ENCODE results near the gene CXCR2.

The CXCR2 gene

DNA sequence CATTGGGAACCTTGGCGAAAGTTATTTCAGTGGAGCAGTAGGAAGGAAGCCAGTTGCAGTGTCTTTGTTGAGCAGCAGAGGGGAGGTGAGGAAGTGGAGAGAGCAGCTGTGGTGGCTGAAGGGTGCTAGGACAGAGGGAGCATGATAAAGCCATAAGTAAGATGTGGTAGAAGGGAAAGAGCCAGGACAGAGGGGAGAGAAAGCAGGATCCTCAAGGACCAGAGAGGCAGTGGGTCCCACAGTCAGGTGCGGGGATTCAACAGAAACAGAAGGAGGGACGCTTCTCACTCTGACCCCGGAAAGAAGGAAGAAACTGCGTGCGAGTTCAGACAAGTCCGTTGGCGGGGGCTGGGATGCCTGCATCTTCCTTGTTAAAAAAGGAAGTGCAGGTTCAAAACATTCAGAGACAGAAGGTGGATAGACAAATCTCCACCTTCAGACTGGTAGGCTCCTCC lies at the start of gene CXCR2:
Gene CXCR2 (plus strand): TSS at position 403 of the 455 bp plus-strand sequence. CDS start 8,774 bp downstream, outside the sequence.
- intact Hi-C loops (cut with micrococcal nuclease), result no loop called here
- peaks cover 24% of the 10 kb centered on the region for H3K9me3 Mint-ChIP-seq
- peaks cover 5% of the 10 kb centered on the region for H3K36me3 Mint-ChIP-seq (ENCODE audit: low read depth)
- H3K4me3 Mint-ChIP-seq, result peak within 1 kb of the TSS; percentile 58
- peak within 1 kb of the TSS; percentile 71 for H3K27ac Mint-ChIP-seq
- H3K27me3 Mint-ChIP-seq, result no peaks in the 10 kb centered on the region
- peaks cover 62% of the 10 kb centered on the region for H3K4me1 Mint-ChIP-seq (ENCODE audit: low read depth)

DNA sequence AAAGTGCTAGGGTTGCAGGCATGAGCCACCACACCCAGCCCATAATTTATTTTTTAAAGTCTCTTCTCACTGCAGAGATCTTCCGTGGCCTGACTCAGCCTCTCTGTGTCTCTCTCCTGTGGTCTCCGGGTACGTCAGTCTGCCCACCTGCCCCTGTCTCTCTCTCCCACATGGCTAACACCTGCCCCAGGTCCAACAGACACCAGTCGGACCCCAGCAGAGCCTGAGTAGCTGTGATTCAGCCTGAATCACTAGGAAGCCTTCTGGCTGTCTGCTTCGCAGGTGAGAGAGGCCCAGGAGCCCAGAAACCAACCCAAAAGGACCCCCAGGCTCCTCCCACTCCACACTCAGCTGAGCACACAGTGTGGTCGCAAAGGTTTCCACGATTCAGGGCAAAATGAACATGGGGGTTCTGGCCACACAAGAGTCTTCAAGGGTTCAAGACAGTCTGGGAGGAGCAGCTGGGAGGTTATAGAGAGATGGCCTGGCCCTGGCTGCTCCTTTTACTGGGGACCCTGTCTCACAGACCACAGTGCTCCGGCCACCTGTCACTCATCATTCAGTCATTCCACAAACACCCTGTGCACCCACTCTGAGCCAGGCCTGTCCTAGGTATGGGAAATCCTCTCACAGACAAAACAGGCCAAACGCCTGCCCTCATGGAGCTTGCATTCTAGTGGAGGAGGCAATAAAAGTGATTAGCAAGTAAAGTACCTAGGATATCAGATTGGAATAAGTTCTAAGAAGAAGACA lies 48.2 kb upstream of the CXCR2 start:
- H3K27ac Mint-ChIP-seq, result peak overlapping the region; percentile 85
- intact Hi-C loops (cut with micrococcal nuclease), result no loop called here
- H3K4me1 Mint-ChIP-seq (ENCODE audit: low read depth), result peaks cover 98% of the 10 kb centered on the region
- peaks cover 84% of the 10 kb centered on the region for H3K36me3 Mint-ChIP-seq (ENCODE audit: low read depth)
- H3K9me3 Mint-ChIP-seq, result no peaks in the 10 kb centered on the region
- no peak overlapping the region for H3K4me3 Mint-ChIP-seq
- H3K27me3 Mint-ChIP-seq, result no peaks in the 10 kb centered on the region

DNA sequence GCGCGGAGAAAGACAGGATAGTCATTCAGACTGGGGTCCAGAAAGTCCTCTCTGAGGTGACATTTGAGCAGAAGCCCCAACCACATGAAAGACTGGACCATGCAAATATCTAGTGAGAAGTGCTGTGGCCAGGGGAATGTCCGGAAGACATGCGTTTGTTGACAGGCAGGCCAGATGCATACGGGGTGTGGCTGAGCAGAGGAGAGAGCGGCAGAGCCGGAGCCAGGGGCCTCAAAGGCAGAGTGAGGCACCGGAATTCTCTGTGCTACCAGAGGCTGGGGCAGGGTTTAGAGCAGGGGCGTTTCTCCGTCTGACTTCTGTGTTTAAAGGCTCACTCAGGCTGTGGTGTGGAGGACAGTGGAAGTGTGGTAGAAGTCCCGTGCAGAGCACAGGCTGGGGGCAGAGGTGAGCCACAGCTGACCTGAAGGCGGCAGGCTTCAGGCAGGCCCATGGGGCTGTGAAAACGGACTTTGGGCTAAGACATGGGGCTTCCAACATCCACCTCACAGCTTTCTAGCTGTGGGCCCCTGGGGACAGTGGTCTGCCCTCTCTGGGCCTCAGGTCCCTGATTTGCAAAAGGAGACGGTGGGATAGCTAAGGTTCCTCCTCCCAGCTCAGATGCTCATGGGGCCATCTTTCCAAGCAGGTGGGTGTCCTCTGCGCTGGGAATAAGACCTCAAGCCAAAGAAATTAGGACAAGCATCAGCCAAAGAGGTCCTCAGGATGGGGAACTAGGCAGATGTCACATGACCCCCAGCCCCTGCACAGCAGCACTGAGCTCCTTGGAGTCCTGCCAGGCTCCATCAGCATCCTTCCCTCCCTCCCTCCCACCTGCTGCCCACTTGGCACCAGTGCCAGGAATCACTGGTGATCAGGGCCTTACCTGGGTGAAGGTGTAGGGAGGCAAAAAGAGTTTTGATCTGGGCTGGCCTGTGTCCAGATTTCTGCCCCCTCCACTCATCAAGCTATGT lies 45.6 kb upstream of the CXCR2 start:
- H3K36me3 Mint-ChIP-seq (ENCODE audit: low read depth), result peaks cover 72% of the 10 kb centered on the region
- H3K4me3 Mint-ChIP-seq, result peak overlapping the region; percentile 39
- intact Hi-C loops (cut with micrococcal nuclease), result loop anchor here (10.0 kb wide), 1 partner anchor 85 kb away; the partner anchor contains the start of gene CXCR1
- H3K4me1 Mint-ChIP-seq (ENCODE audit: low read depth), result peaks cover 86% of the 10 kb centered on the region
- no peaks in the 10 kb centered on the region for H3K9me3 Mint-ChIP-seq
- peak overlapping the region; percentile 85 for H3K27ac Mint-ChIP-seq
- H3K27me3 Mint-ChIP-seq, result no peaks in the 10 kb centered on the region

GRCh38 chr2:218081063-218081462 lies 44.8 kb upstream of the CXCR2 start:
- H3K4me1 Mint-ChIP-seq (ENCODE audit: low read depth), result peaks cover 86% of the 10 kb centered on the region
- intact Hi-C loops (cut with micrococcal nuclease), result loop anchor here (10.0 kb wide), 1 partner anchor 84 kb away; the partner anchor contains the start of gene CXCR1
- H3K36me3 Mint-ChIP-seq (ENCODE audit: low read depth), result peaks cover 66% of the 10 kb centered on the region
- no peaks in the 10 kb centered on the region for H3K27me3 Mint-ChIP-seq
- H3K4me3 Mint-ChIP-seq, result peak overlapping the region; percentile 37
- peaks cover under 1% of the 10 kb centered on the region for H3K9me3 Mint-ChIP-seq
- H3K27ac Mint-ChIP-seq, result peak overlapping the region; percentile 85

DNA sequence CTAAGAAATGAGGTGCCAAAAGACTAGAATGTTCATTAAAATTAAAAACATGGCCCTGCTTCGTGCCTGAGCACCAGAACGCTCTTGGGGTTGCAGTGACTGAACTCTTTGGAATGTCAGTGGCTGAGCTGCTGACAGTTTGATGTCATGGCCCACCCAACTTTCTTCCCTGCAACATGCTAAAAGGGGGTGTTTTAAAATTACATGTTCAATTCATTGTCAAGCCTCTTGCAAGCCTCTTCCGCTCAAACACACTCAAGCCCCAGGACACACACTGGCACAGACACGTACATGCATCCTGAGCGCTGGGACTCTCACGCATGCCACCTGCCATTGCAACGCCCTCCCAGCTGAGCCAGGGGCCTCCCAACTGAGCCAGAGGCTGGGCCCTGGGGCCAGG lies 44.1 kb upstream of the CXCR2 start:
- Mint-ChIP-seq H3K4me1 (ENCODE audit: low read depth) (peaks cover 86% of the 10 kb centered on the region), H3K27me3 (no peaks in the 10 kb centered on the region), H3K36me3 (ENCODE audit: low read depth) (peaks cover 67% of the 10 kb centered on the region), H3K9me3 (peaks cover 6% of the 10 kb centered on the region), H3K4me3 (no peak overlapping the region), H3K27ac (peak overlapping the region; percentile 85)
- intact Hi-C loops (cut with micrococcal nuclease), result loop anchor here (10.0 kb wide), 1 partner anchor 83 kb away; the partner anchor contains the start of gene CXCR1

DNA sequence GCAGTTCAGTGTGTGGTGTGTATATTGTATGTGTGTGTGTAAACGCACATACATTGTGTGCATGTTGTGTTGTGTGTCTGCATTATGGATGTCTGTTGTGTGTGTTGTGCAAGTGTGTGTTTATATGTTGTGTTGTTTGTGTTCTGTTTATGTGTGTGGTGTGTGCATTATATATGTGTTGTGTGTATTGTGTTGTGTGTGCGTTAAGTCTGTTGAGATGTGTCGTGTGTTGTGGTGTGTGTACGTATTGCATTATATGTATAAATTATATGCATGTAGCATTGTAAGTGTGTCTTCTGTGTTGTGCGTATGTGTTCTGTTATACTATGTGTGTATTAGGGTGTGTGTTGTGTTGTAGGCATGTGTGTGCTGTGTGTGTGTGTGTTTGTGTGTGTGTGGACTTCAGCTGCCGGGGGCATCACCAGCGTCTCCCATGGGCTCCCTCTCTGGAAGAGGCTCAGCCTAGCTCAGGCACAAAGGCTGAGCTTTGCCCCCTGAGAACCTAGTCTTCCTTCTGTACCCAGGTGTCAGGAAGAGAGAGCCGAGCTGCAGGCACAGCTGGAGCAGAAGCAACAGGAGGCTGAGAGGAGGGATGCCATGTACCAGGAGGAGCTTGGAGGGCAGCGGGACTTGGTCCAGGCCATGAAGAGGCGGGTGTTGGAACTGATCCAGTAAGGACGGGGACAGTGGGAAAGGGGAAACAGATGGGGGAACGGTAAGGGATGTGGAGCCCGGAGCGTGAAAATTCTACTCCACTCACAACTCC lies 43.1 kb upstream of the CXCR2 start:
- Mint-ChIP-seq H3K9me3 (peaks cover 10% of the 10 kb centered on the region), H3K36me3 (ENCODE audit: low read depth) (peaks cover 59% of the 10 kb centered on the region), H3K27me3 (no peaks in the 10 kb centered on the region), H3K27ac (peak overlapping the region; percentile 85), H3K4me3 (no peak overlapping the region), H3K4me1 (ENCODE audit: low read depth) (peaks cover 81% of the 10 kb centered on the region)
- intact Hi-C loops (cut with micrococcal nuclease), result loop anchor here (10.0 kb wide), 1 partner anchor 82 kb away; the partner anchor contains the start of gene CXCR1

- intact Hi-C loops (cut with micrococcal nuclease), result loop anchor here (10.0 kb wide), 1 partner anchor 81 kb away; the partner anchor contains the start of gene CXCR1
- H3K36me3 Mint-ChIP-seq (ENCODE audit: low read depth), result peaks cover 54% of the 10 kb centered on the region
- H3K27me3 Mint-ChIP-seq, result no peaks in the 10 kb centered on the region
- H3K27ac Mint-ChIP-seq, result peak overlapping the region; percentile 85
- peaks cover 81% of the 10 kb centered on the region for H3K4me1 Mint-ChIP-seq (ENCODE audit: low read depth)
- H3K4me3 Mint-ChIP-seq, result no peak overlapping the region
- H3K9me3 Mint-ChIP-seq, result peaks cover 10% of the 10 kb centered on the region
These were observed 42.5 kb upstream of the CXCR2 start for GRCh38 chr2:218083352-218083676.

DNA sequence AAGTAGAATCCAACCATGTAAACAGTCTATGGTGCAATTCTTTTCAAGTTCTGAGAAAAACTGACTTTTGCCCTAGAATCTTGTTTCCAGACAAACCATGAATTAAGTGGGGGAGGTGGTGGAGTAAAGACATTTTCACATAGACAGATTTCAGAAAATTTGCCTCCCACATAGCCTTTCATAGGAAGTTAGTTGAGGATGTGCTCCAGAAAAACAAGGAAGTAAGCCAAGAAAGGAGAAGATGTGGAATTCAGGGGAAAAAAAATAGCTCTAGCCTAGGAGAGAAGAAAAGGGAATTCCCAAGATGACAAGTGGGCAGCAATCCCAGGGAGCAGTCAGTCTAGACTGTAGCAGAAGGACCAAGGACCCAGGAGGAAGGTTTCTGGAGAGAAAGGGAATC lies 39.4 kb upstream of the CXCR2 start:
- intact Hi-C loops (cut with micrococcal nuclease), result loop anchor here (10.0 kb wide), 1 partner anchor 78 kb away; the partner anchor contains the start of gene CXCR1
- peaks cover 81% of the 10 kb centered on the region for H3K4me1 Mint-ChIP-seq (ENCODE audit: low read depth)
- peak overlapping the region; percentile 85 for H3K27ac Mint-ChIP-seq
- H3K36me3 Mint-ChIP-seq (ENCODE audit: low read depth), result peaks cover 55% of the 10 kb centered on the region
- peak overlapping the region; percentile 31 for H3K4me3 Mint-ChIP-seq
- H3K27me3 Mint-ChIP-seq, result no peaks in the 10 kb centered on the region
- H3K9me3 Mint-ChIP-seq, result peaks cover 10% of the 10 kb centered on the region

DNA sequence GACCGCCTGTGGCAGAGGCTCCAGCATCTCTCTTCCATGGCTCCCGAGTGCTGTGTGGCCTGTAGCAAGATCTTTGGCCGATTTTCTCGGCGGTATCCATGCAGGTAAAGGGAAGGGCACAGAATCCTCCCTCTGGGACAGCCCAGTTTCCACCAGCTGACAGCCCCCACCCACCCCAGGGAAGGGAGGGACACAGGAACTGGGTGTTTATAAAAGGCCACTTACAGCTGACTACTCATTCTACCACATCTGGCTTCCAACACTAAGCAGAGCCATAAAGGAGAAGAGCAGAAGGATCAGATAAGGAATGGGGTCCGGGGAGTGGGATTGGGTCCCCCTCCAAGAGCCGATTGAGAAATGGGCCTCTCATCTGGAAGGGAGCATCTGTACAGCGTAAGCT lies 36.6 kb upstream of the CXCR2 start:
- Mint-ChIP-seq H3K27me3 (no peaks in the 10 kb centered on the region), H3K4me1 (ENCODE audit: low read depth) (peaks cover 87% of the 10 kb centered on the region), H3K9me3 (peaks cover 10% of the 10 kb centered on the region), H3K36me3 (ENCODE audit: low read depth) (peaks cover 41% of the 10 kb centered on the region), H3K4me3 (peak overlapping the region; percentile 60), H3K27ac (peak overlapping the region; percentile 59)
- intact Hi-C loops (cut with micrococcal nuclease), result loop anchor here (10.0 kb wide), 1 partner anchor 76 kb away; the partner anchor contains the start of gene CXCR1

- Mint-ChIP-seq H3K9me3 (peaks cover 3% of the 10 kb centered on the region), H3K36me3 (ENCODE audit: low read depth) (peaks cover 29% of the 10 kb centered on the region), H3K27ac (peak overlapping the region; percentile 59), H3K4me1 (ENCODE audit: low read depth) (peaks cover 85% of the 10 kb centered on the region), H3K27me3 (no peaks in the 10 kb centered on the region), H3K4me3 (no peak overlapping the region)
- intact Hi-C loops (cut with micrococcal nuclease), result no loop called here
These were observed 34.1 kb upstream of the CXCR2 start for GRCh38 chr2:218091746-218092145.

DNA sequence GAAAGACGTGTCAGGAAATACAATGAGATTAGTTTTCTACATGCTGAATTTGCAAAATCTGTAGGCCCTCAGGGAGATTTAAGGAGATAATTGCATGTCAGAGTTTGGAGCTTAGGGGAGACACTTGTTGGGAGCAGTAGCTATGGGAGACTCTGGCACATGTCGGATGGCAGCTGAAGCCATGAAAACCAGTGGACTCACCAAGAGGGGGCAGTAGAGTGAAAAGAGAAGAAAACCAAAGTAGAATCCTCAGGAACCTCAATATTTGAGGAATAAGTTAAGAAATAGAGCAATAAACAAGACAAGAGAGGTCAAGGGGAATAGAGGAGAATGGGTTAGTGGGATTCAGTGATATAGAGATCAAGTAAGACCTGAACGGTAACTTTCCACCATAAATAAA lies 31.9 kb upstream of the CXCR2 start:
- Mint-ChIP-seq H3K27me3 (no peaks in the 10 kb centered on the region), H3K27ac (peak overlapping the region; percentile 56), H3K36me3 (ENCODE audit: low read depth) (peaks cover 21% of the 10 kb centered on the region), H3K4me1 (ENCODE audit: low read depth) (peaks cover 71% of the 10 kb centered on the region), H3K9me3 (peaks cover 12% of the 10 kb centered on the region), H3K4me3 (no peak overlapping the region)
- intact Hi-C loops (cut with micrococcal nuclease), result no loop called here

- H3K9me3 Mint-ChIP-seq, result peaks cover 12% of the 10 kb centered on the region
- intact Hi-C loops (cut with micrococcal nuclease), result no loop called here
- H3K36me3 Mint-ChIP-seq (ENCODE audit: low read depth), result peaks cover under 1% of the 10 kb centered on the region
- peaks cover 52% of the 10 kb centered on the region for H3K4me1 Mint-ChIP-seq (ENCODE audit: low read depth)
- peaks cover 2% of the 10 kb centered on the region for H3K27me3 Mint-ChIP-seq
- H3K27ac Mint-ChIP-seq, result peak overlapping the region; percentile 55
- no peak overlapping the region for H3K4me3 Mint-ChIP-seq
These were observed 30.0 kb upstream of the CXCR2 start for GRCh38 chr2:218095853-218096252.

DNA sequence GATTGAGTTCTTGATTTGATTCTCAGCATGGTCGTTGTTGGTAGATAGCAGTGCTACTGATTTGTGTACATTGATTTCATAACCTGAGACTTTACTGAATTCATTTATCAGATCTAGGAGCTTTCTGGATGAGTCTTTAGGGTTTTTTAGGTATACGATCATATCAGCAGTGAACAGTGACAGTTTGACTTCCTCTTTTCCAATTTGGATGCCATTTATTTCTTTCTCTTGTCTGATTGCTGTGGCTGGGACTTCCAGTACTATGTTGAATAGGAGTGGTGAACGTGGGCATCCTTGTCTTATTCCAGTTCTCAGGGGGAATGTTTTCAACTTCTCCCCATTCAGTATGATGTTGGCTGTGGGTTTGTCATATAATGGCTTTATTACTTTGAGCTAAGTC lies 27.9 kb upstream of the CXCR2 start:
- Mint-ChIP-seq H3K4me1 (ENCODE audit: low read depth) (peaks cover 36% of the 10 kb centered on the region), H3K36me3 (ENCODE audit: low read depth) (no peaks in the 10 kb centered on the region), H3K9me3 (peaks cover 12% of the 10 kb centered on the region), H3K27ac (no peak overlapping the region), H3K4me3 (no peak overlapping the region), H3K27me3 (peaks cover 3% of the 10 kb centered on the region)
- intact Hi-C loops (cut with micrococcal nuclease), result no loop called here

Data from dendritic cell treated with granulocyte-macrophage colony-stimulating factor and Interleukin-4, amounts not matched to agents 40 ng/mL and 50 ng/mL, for 4 days (primary cell).